Kidney (tissue), 14 donors: ENCODE results near the gene SFMBT2. TPM values are rescaled to one million over a fixed set of nuclear protein-coding genes. Genes with fewer than 3 reads are reported as not detected.
"Not testable (repeated sequence)": the region's sequence is repeated elsewhere in the genome, so short reads cannot be mapped to it uniquely, and the experiment has no call there.

ENCODE experiments used
- DNase-seq, 5 donors: peaks; one replicate each; pipeline ENCODE4 v3.0.0-alpha.2; 2013 to 2020
- FAIRE-seq: peaks from 2 replicates; lab custom pipeline; 2012; peaks lifted over from hg19 to GRCh38; lab: Jason Lieb, UNC
- H3K27ac ChIP-seq, 2 donors: one replicate each; pipeline ENCODE4 v1.7.0; 2013; ENCODE audit warnings: low read depth in 2 of 2, low read length in 2 of 2, inconsistent platforms in 1 of 2
- H3K27me3 ChIP-seq: one replicate; pipeline ENCODE4 v1.7.1; 2013; ENCODE audit warnings: low read length, inconsistent platforms; ENCODE audit not compliant: control insufficient read depth, insufficient read depth
- H3K36me3 ChIP-seq, 3 donors: one replicate each; pipeline versions ENCODE4 v1.7.0 to v1.7.1; 2013; ENCODE audit warnings: low read length in 3 of 3, control low read depth in 1 of 3, inconsistent platforms in 1 of 3; ENCODE audit not compliant: insufficient read depth in 3 of 3, control insufficient read depth in 2 of 3
- H3K4me1 ChIP-seq, 3 donors: one replicate each; pipeline versions ENCODE4 v1.7.0 to v1.7.1; 2013; ENCODE audit warnings: low read length in 3 of 3, inconsistent platforms in 1 of 3, low read depth in 1 of 3; ENCODE audit not compliant: control insufficient read depth in 2 of 3, insufficient read depth in 2 of 3
- H3K4me3 ChIP-seq, 3 donors: one replicate each; pipeline versions ENCODE4 v1.7.0 to v1.8.1; 2013; ENCODE audit warnings: low read length in 3 of 3, control low read depth in 1 of 3, inconsistent platforms in 1 of 3
- H3K9ac ChIP-seq, 3 donors: one replicate each; pipeline versions ENCODE4 v1.7.0 to v1.7.1; 2013; ENCODE audit warnings: low read length in 3 of 3, control low read depth in 1 of 3, inconsistent platforms in 1 of 3
- H3K9me3 ChIP-seq, 3 donors: one replicate each; pipeline versions ENCODE4 v1.7.0 to v1.7.1; 2013; ENCODE audit warnings: low read length in 3 of 3, control low read depth in 1 of 3, inconsistent platforms in 1 of 3; ENCODE audit not compliant: control insufficient read depth in 2 of 3, insufficient read depth in 1 of 3
- intact Hi-C: fragments of 100-400 bp; cut with DNase I; formaldehyde crosslinking; loops from one replicate; pipeline ENCODE4 v1.11.1; 2022
- polyA plus RNA-seq: library from polyadenylated mRNA; stranded (reverse); fragments of 350-450 nt; fragmentation: Illumina TruSeq; extraction: RNeasy Lipid Tissue Mini Kit (QIAGEN cat#74804); gene quantifications from one replicate; pipeline ENCODE4 v1.2.3, GENCODE V29; 2014; ENCODE audit warnings: low read depth, low replicate concordance; ENCODE audit not compliant: insufficient read depth
- total RNA-seq: library from RNA; stranded (reverse); fragmentation: NEBNext Ultra II Directional; extraction: Animal tissue kit (Norgen Biotek cat#: 25700); gene quantifications from one replicate; pipeline ENCODE4 v1.2.1, GENCODE V29; 2021
- TF ChIP-seq, protein P1 (sequence below): IDR thresholded peaks from 3 replicates; pipeline ENCODE4 v1.5.1; 2012; ENCODE audit warnings: mild to moderate bottlenecking, moderate library complexity, borderline replicate concordance; ENCODE audit not compliant: insufficient read depth; ENCODE audit errors: extremely low read depth
- donor health status: control.
- donor health status: control.
- donor health status: control.
- donor health status: control.
- donor health status: control.
- donor health status: DM: yes; HTN: yes; CAD: no.
- donor health status: Normal renal cell carcinoma (clear cell type).

The SFMBT2 gene
- total and polyA plus RNA-seq, 2 donors from 2014 or later, result 1.2 to 15.3 TPM

DNA sequence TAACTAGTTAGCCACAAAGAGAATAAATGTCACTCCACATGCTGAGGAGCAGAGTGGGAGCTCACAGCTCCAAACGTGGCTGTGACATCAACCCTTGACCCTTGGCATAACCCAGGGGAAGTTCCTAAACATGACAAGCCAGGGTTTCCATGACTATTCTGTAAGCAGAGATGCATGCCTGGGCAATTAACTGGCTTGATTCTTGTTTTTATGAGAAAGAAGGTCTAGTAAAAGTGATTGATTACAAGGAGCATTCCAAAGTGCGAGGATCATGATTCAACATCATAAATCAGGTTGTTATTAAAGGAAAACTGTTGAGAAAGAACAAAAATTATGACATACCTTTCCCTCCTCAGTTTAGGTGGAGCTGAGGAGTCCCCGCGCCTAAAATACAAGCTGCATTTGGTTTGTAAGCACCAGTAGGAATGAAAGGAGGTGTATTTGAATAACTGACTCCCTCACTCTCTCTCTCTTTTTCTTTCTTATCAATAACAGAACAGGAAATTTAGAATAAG is 108.4 kb downstream of the SFMBT2 start:
- TF ChIP-seq, protein P1, sequence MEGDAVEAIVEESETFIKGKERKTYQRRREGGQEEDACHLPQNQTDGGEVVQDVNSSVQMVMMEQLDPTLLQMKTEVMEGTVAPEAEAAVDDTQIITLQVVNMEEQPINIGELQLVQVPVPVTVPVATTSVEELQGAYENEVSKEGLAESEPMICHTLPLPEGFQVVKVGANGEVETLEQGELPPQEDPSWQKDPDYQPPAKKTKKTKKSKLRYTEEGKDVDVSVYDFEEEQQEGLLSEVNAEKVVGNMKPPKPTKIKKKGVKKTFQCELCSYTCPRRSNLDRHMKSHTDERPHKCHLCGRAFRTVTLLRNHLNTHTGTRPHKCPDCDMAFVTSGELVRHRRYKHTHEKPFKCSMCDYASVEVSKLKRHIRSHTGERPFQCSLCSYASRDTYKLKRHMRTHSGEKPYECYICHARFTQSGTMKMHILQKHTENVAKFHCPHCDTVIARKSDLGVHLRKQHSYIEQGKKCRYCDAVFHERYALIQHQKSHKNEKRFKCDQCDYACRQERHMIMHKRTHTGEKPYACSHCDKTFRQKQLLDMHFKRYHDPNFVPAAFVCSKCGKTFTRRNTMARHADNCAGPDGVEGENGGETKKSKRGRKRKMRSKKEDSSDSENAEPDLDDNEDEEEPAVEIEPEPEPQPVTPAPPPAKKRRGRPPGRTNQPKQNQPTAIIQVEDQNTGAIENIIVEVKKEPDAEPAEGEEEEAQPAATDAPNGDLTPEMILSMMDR, result no peak
- Histone ChIP-seq H3K4me3 (no peak overlapping the region), H3K36me3 (no peaks in the 10 kb centered on the region), H3K4me1 (peaks cover 0 to 17% (median 9%) of the 10 kb centered on the region in 3 donors), H3K27ac (no peak overlapping the region), H3K9ac (no peak overlapping the region), H3K9me3 (no peaks in the 10 kb centered on the region), H3K27me3 (no peaks in the 10 kb centered on the region)
- FAIRE-seq (no peak), DNase-seq (peak in 4 of 5 donors; percentile 65 to 89 (median 81))
- intact Hi-C loops, result no loop called here

DNA sequence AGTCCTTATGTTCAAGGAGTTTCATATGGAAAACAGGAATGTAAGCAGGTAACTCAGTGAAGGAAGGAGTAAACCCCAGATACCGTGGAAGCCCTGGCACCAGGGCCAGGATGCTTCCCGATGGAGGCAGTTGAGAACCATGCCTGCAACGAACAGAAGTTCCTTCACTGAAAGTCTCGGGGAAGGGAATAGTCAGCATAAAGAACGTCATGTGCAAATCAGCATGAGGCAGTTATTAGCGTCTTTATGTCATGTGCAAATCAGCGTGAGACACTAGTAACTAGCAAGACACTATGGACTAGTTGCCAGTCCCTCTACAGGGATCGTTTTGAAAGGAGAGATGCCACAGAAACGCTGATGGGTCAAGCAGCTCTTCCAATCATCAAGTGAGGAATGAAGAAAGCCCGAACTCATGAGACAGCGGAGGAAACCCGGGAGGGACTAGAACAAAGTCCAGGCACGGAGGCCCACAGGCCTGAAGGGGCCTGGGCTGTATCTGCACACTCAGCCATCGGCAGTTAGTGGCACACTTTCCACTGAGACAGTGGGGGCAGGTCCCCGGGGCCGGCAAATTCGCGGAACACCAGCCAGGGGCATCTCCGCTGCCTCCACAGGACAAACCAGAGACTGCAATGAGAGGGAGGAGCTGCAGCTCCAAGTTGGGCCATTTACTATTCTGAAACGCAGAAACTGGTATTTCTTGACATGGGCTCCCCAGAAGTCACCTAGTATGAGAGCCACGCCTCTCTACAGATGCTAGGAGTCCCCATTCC is 109.6 kb downstream of the SFMBT2 start:
- peaks cover 0 to 17% (median 9%) of the 10 kb centered on the region in 3 donors for H3K4me1 ChIP-seq
- intact Hi-C loops, result no loop called here
- no peaks in the 10 kb centered on the region for H3K36me3 ChIP-seq
- TF ChIP-seq, protein P1, result no peak
- DNase-seq (peak in 3 of 5 donors; percentile 34 to 53 (median 37)), FAIRE-seq (no peak)
- no peak overlapping the region for H3K4me3 ChIP-seq
- H3K9me3 ChIP-seq, result no peaks in the 10 kb centered on the region
- peak overlapping the region in 1 of 2 donors; percentile 19 for H3K27ac ChIP-seq
- no peaks in the 10 kb centered on the region for H3K27me3 ChIP-seq
- H3K9ac ChIP-seq, result no peak overlapping the region

DNA sequence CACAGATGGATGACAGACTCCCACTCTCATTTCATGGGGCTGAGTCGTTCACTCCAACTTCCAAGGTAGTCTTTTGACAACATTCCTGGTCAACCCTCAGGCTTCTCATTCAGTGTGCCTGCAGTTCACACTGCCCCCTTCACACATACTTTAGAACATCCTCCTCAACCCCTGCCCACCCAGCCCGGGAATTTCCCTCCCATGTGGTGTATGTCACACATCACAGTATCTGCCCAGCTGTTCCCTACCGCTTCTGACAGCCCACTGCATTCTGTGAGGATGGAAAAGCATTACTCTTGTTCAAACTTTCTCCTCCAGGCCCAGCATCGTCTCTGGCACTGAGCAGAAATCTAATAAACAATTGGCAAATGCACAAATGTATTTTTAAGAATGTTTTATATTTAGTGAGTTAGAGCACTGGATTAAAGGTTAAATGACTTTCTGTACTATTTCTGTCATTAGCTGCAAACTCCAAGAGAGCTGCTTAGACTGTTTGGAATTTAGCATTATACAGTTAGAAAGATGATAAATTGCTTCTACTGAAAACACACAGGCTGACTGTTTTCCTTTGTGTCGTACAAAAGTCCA is 110.4 kb downstream of the SFMBT2 start:
- DNase-seq (peak in 4 of 5 donors; percentile 76 to 92 (median 80)), FAIRE-seq (no peak)
- Histone ChIP-seq H3K27ac (no peak overlapping the region), H3K4me3 (no peak overlapping the region), H3K4me1 (peaks cover 0 to 17% (median 6%) of the 10 kb centered on the region in 3 donors), H3K9me3 (no peaks in the 10 kb centered on the region), H3K9ac (no peak overlapping the region), H3K27me3 (no peaks in the 10 kb centered on the region), H3K36me3 (no peaks in the 10 kb centered on the region)
- intact Hi-C loops, result no loop called here
- TF ChIP-seq, protein P1, result no peak

- FAIRE-seq, H3K27me3 ChIP-seq, H3K36me3 ChIP-seq, H3K9ac ChIP-seq, H3K4me3 ChIP-seq, H3K9me3 ChIP-seq, H3K27ac ChIP-seq, intact Hi-C loops: not testable (repeated sequence)
- DNase-seq, result peak in 1 of 5 donors; percentile 52
- H3K4me1 ChIP-seq, result peaks cover 0 to 17% (median 5%) of the 10 kb centered on the region in 3 donors
Measured at GRCh38 chr10:7299601-7300325, 111.1 kb downstream of the SFMBT2 start.
